HL-60 (cell line): ENCODE data around the gene CD44.

Source experiments
- DNase-seq, 2 experiments: peaks; one replicate each; pipeline ENCODE4 v3.0.0-alpha.2; 2010 to 2020; ENCODE audit warnings: low read depth in 1 of 2, low spot score in 1 of 2
- H3K27ac ChIP-seq: fragments of 250-450 bp; sonication (Bioruptor Pico); replicated peaks from 2 replicates; pipeline ENCODE4 v1.5.1; 2020; ENCODE audit warnings: mild to moderate bottlenecking, moderate library complexity
- H3K27me3 ChIP-seq: fragments of 250-450 bp; sonication (Bioruptor Pico); 2 replicates; pipeline ENCODE4 v1.5.1; 2021; ENCODE audit warnings: mild to moderate bottlenecking, moderate library complexity; ENCODE audit not compliant: insufficient read depth, poor library complexity, severe bottlenecking
- H3K4me3 ChIP-seq: replicated peaks from 2 replicates; pipeline ENCODE4 v1.5.1; 2011; ENCODE audit warnings: mild to moderate bottlenecking, control low read depth, low read length; ENCODE audit not compliant: insufficient read depth
- CTCF ChIP-seq: IDR thresholded peaks from one replicate; pipeline ENCODE4 v1.5.1; 2011; ENCODE audit warnings: low read length, control low read depth, inconsistent platforms; ENCODE audit not compliant: insufficient read depth
- GABPA ChIP-seq: IDR thresholded peaks from 2 replicates; pipeline ENCODE4 v1.6.1; 2012; ENCODE audit warnings: low read depth
- POLR2AphosphoS5 ChIP-seq: IDR thresholded peaks from 2 replicates; pipeline ENCODE4 v1.6.1; 2012; ENCODE audit warnings: low read depth
- REST ChIP-seq: IDR thresholded peaks from 2 replicates; pipeline ENCODE4 v1.6.1; 2012; ENCODE audit warnings: low read depth; ENCODE audit not compliant: insufficient replicate concordance
- SPI1 ChIP-seq: IDR thresholded peaks from 2 replicates; pipeline ENCODE4 v1.6.1; 2012; ENCODE audit warnings: low read depth, mild to moderate bottlenecking, borderline replicate concordance

Gene CD44

GRCh38 chr11:35233518-35233917 is 94.5 kb downstream of the CD44 start:
- no peak for DNase-seq
- no peaks in the 10 kb centered on the region for H3K27me3 ChIP-seq
- no peak overlapping the region for H3K4me3 ChIP-seq
- no peak for TF ChIP-seq REST
- no peak for TF ChIP-seq GABPA
- TF ChIP-seq CTCF: no peak
- no peak for TF ChIP-seq POLR2AphosphoS5
- TF ChIP-seq SPI1: no peak
- H3K27ac ChIP-seq: no peak overlapping the region

- no peak for TF ChIP-seq GABPA
- TF ChIP-seq CTCF: no peak
- no peak for TF ChIP-seq SPI1
- no peak for TF ChIP-seq POLR2AphosphoS5
- no peak for TF ChIP-seq REST
- DNase-seq: no peak
- H3K4me3 ChIP-seq: no peak overlapping the region
Observed at GRCh38 chr11:35234460-35235156, 95.6 kb downstream of the CD44 start.

GRCh38 chr11:35235157-35235468 is 96.1 kb downstream of the CD44 start:
- H3K27me3 ChIP-seq: no peaks in the 10 kb centered on the region
- TF ChIP-seq POLR2AphosphoS5 (no peak), REST (no peak), SPI1 (no peak), CTCF (no peak), GABPA (no peak)
- no peak for DNase-seq
- H3K27ac ChIP-seq: no peak overlapping the region
- no peak overlapping the region for H3K4me3 ChIP-seq

More at GRCh38 chr11:35234460-35235156, 95.6 kb downstream of the CD44 start:
- Histone ChIP-seq H3K27me3 (no peaks in the 10 kb centered on the region), H3K27ac (no peak overlapping the region)
